Nephron (organoid): ENCODE measurements around the gene PTPN11.

Experiments
- H3K27ac Mint-ChIP-seq, 3 experiments: 2 replicates each; pipeline ENCODE4 v1.8.0; 2020; ENCODE audit warnings: mixed read lengths in 3 of 3, mild to moderate bottlenecking in 2 of 3, moderate library complexity in 1 of 3
- H3K27me3 Mint-ChIP-seq: 2 replicates; pipeline ENCODE4 v1.8.0; 2021; ENCODE audit warnings: low read depth, mild to moderate bottlenecking, moderate library complexity, mixed read lengths
- H3K36me3 Mint-ChIP-seq: 2 replicates; pipeline ENCODE4 v1.8.0; 2020; ENCODE audit warnings: low read depth, mixed read lengths
- H3K4me1 Mint-ChIP-seq: 2 replicates; pipeline ENCODE4 v1.8.0; 2020; ENCODE audit warnings: mixed read lengths
- H3K4me3 Mint-ChIP-seq, 3 experiments: 2 replicates each; pipeline ENCODE4 v1.8.0; 2020; ENCODE audit warnings: mild to moderate bottlenecking in 3 of 3, mixed read lengths in 3 of 3, moderate library complexity in 2 of 3
- H3K9me3 Mint-ChIP-seq: 2 replicates; pipeline ENCODE4 v1.8.0; 2020; ENCODE audit warnings: mixed read lengths
- TF ChIP-seq, protein P1 (sequence below), 3 experiments: fragments of 200-600 bp; sonication (generic); IDR thresholded peaks; one replicate each; pipeline ENCODE4 v1.5.0; 2021; ENCODE audit warnings: antibody characterized with exemption in 3 of 3; ENCODE audit not compliant: unreplicated experiment in 3 of 3

The PTPN11 gene

DNA sequence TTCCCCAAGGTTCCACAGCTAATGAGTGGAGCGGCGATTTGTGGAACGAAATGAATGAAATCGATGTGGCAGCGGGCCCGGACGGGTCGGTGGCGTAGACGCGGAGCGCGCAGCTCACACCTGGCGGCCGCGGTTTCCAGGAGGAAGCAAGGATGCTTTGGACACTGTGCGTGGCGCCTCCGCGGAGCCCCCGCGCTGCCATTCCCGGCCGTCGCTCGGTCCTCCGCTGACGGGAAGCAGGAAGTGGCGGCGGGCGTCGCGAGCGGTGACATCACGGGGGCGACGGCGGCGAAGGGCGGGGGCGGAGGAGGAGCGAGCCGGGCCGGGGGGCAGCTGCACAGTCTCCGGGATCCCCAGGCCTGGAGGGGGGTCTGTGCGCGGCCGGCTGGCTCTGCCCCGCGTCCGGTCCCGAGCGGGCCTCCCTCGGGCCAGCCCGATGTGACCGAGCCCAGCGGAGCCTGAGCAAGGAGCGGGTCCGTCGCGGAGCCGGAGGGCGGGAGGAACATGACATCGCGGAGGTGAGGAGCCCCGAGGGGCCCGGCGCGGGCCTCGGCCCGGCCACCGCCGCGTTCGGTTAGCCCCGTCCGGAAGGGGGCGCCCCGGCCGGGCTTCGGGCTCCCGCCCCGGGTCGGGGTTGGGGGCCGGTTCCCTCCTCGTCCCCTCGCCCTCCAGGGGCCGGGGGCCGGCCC, at the start of gene PTPN11:
PTPN11 (plus strand) TSS at position 340 of the 689 bp plus-strand sequence; CDS start at position 505, 165 bp downstream.
- peaks cover 34% of the 10 kb centered on the region for H3K4me1 Mint-ChIP-seq
- H3K4me3 Mint-ChIP-seq = peak within 1 kb of the TSS; percentile 95 to 99 (median 97)
- TF ChIP-seq, protein P1, sequence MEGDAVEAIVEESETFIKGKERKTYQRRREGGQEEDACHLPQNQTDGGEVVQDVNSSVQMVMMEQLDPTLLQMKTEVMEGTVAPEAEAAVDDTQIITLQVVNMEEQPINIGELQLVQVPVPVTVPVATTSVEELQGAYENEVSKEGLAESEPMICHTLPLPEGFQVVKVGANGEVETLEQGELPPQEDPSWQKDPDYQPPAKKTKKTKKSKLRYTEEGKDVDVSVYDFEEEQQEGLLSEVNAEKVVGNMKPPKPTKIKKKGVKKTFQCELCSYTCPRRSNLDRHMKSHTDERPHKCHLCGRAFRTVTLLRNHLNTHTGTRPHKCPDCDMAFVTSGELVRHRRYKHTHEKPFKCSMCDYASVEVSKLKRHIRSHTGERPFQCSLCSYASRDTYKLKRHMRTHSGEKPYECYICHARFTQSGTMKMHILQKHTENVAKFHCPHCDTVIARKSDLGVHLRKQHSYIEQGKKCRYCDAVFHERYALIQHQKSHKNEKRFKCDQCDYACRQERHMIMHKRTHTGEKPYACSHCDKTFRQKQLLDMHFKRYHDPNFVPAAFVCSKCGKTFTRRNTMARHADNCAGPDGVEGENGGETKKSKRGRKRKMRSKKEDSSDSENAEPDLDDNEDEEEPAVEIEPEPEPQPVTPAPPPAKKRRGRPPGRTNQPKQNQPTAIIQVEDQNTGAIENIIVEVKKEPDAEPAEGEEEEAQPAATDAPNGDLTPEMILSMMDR (IDR thresholded peaks at IDR 0.05; ENCODE audit: unreplicated experiment in 3 of 3) = peak in 2 of 3 experiments; percentile 49 to 70
- no peaks in the 10 kb centered on the region for H3K36me3 Mint-ChIP-seq
- no peaks in the 10 kb centered on the region for H3K9me3 Mint-ChIP-seq
- H3K27ac Mint-ChIP-seq = peak within 1 kb of the TSS; percentile 92 to 95 (median 93)
- H3K27me3 Mint-ChIP-seq = no peaks in the 10 kb centered on the region

DNA sequence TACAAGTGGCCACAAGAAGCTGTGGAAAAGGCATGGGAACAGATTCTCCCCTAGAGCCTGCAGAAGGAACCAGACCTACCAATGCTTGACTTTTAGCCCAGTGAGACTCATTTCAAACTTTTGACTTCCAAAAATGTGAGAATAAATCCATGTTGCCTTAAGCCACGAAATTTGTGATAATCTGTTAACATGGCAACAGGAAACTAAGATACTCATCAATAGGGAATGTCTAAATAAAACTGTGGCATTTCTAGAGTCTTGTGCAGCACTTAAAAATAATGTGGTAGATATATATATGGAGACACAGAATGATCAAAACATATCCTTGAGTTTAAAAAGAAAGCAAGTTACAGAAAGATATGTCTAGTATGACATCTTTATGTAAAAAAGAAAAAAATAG, 48.5 kb upstream of the PTPN11 start:
- no peaks in the 10 kb centered on the region for H3K27me3 Mint-ChIP-seq
- no peak overlapping the region for H3K27ac Mint-ChIP-seq
- peaks cover 14% of the 10 kb centered on the region for H3K36me3 Mint-ChIP-seq
- TF ChIP-seq, protein P1 (IDR thresholded peaks at IDR 0.05; ENCODE audit: unreplicated experiment in 3 of 3) = no peak
- no peak overlapping the region for H3K4me3 Mint-ChIP-seq
- H3K4me1 Mint-ChIP-seq = peaks cover 28% of the 10 kb centered on the region
- H3K9me3 Mint-ChIP-seq = no peaks in the 10 kb centered on the region

DNA sequence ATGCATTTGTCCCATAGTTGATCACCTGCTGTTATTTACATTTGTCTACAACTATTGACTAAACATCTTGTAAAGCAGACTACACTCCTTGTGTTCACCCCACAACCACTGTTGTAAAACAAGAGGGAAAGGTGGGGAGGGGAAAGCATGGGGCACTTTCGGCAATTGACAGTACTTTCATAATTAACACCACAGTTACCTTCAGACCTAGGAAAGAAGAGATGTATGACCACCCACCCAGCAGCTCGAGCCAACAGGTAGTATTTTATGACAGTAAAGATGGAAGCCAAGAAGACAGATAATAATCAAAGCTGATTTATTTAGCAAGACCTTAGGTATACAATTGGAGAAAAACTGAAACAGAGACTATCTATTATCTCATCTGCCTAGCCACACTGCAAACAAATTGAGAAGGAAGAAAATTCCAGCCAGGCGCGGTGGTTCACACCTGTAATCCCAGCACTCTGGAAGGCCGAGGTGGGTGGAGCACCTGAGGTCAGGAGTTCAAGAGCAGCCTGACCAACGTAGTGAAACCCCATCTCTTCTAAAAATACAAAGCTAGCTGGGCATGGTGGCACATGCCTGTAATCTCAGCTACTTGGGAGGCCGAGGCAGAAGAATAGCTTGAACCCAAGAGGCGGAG, 47.8 kb upstream of the PTPN11 start:
- no peak overlapping the region for H3K27ac Mint-ChIP-seq
- H3K9me3 Mint-ChIP-seq = no peaks in the 10 kb centered on the region
- TF ChIP-seq, protein P1 (IDR thresholded peaks at IDR 0.05; ENCODE audit: unreplicated experiment in 3 of 3) = no peak
- no peaks in the 10 kb centered on the region for H3K27me3 Mint-ChIP-seq
- H3K4me1 Mint-ChIP-seq = peaks cover 28% of the 10 kb centered on the region
- peaks cover 15% of the 10 kb centered on the region for H3K36me3 Mint-ChIP-seq
- no peak overlapping the region for H3K4me3 Mint-ChIP-seq

DNA sequence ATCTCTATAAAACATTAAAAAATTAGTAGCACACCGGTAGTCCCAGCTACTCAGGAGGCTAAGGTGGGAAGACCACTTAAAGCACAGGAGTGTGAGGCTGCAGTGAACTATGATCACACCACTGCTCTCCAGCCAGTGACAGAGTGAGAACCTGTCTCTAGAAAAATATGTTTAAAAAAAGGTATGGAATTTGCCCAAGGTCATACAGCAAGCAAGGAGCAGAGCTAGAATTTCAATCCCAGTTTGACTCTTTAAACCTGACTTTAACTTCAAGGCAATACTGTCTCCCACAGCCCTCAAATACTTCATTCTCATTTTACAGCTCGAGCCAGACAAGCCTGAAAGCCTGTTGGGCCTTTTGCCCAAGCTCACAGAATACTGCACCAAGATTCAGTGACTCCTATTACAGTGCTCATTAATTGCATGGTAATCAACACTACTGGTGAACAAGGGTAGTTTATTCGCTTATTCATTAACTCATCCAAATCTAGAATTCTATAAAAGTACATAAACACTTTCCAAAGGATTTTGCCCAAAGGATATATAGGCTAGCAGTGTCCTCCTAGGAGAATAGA, 44.5 kb upstream of the PTPN11 start:
- TF ChIP-seq, protein P1 (IDR thresholded peaks at IDR 0.05; ENCODE audit: unreplicated experiment in 3 of 3) = no peak
- Mint-ChIP-seq H3K9me3 (no peaks in the 10 kb centered on the region), H3K27me3 (no peaks in the 10 kb centered on the region), H3K4me3 (no peak overlapping the region), H3K36me3 (peaks cover 19% of the 10 kb centered on the region), H3K27ac (peak overlapping the region in 1 of 3 experiments; percentile 22), H3K4me1 (peaks cover 34% of the 10 kb centered on the region)

DNA sequence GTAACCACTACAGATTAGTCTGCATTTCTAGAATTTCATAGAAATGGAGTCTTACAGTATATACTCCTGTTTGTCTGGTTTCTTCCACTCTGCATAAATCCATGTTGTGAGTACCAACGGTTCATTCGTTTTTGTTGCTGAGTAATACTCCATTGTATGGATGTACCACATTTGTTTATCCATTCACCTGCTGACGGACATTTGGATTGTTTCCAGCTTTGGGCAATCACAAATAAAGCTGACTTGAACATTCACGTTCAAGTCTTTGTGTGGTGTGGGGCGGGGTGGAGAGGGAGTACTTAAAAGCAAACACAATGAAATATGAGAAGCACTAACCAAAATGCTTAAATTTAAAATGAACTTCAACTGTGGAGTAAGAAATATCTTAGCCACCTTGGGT, 43.6 kb upstream of the PTPN11 start:
- no peaks in the 10 kb centered on the region for H3K9me3 Mint-ChIP-seq
- TF ChIP-seq, protein P1 (IDR thresholded peaks at IDR 0.05; ENCODE audit: unreplicated experiment in 3 of 3) = no peak
- peaks cover 19% of the 10 kb centered on the region for H3K36me3 Mint-ChIP-seq
- no peak overlapping the region for H3K27ac Mint-ChIP-seq
- no peak overlapping the region for H3K4me3 Mint-ChIP-seq
- H3K27me3 Mint-ChIP-seq = no peaks in the 10 kb centered on the region
- peaks cover 36% of the 10 kb centered on the region for H3K4me1 Mint-ChIP-seq
